Measurements from ENCODE around the gene TNFAIP2.

The TNFAIP2 gene

DNA sequence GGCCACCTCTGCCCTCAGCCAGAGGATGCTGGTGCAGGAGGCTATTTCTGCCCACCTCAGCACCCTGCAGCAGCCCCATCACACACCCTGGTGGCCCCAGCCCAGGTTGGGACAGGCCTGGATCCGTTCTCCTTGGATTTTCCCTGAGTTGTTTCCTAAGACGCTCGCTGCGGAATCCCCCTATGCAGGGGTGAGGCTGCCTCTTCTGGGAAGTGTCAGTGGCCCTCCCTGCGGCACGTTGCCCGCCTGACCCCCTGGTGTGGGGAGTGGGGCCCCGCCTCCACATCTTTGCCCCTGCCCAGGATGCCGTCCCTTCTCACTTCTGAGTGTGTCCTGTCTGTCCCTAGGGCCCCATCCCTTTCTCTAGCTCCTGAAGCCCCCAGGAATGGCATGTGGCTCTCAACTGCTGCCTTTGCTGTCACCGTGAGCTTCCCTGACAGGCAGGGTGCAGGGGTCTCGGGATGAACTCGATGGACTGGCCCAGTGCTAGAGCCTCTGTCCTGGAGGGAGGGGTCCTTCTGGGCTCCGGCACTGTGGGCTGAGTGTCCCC, 29.3 kb upstream of the TNFAIP2 start:
- no peak overlapping the region for H3K9ac ChIP-seq (ENCODE audit: low read length)

DNA sequence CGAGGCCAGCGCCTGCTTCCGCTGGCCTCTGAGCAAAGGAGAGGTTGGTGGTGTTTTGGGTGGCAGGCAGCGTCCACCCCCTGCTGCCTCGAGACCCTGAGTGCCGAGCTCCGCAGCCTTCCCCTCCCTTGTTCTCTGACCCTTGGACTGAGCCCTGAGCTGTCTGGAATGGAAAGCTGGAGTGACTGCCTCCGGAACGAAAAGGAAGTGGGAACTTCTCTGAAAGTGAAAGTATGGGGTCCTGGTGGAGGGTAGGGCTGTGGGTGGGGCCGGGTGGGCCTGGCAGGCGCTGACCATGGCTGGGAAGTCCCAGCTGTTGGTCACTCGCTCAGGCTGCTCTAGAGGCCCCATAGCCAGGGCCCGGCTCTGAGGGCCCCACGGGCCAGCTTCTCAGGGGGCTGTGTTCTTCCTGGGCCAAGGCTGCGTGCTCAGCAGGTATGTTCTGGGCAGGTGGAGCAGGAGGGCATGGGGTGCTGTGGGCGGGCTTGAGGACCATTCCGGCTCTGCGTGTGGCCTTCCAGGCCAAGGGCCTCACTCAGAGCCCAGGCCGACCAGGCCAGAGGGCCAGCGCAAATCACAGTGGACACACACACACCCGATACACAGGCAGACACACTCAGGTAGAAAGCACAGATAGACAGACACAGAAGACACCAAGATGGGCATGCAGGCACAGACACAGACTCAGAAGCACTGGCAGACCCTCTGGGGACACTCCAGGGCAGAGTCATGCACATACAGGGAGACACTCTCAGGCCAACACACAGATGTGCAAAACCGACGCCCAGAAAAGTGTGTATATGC, 28.7 kb upstream of the TNFAIP2 start, which contains the start of gene EXOC3L4:
Gene EXOC3L4, plus strand, starts transcription at position 320 of the 804 bp plus-strand sequence. CDS start 5,495 bp downstream, outside the sequence.
- Histone ChIP-seq H3K4me3 (ENCODE audit: insufficient read depth, low read length, poor library complexity, severe bottlenecking) (no peak within 1 kb of the TSS), H3F3A (ENCODE audit: insufficient read depth) (no peaks in the 10 kb centered on the region), H3K79me2 (ENCODE audit: insufficient read depth, low read length) (no peaks in the 10 kb centered on the region), H4K20me1 (ENCODE audit: low read depth, low read length) (no peaks in the 10 kb centered on the region), H3K27me3 (ENCODE audit: low read length) (no peaks in the 10 kb centered on the region), H2AFZ (ENCODE audit: low read depth, low read length, severe bottlenecking) (no peak within 1 kb of the TSS), H3K9ac (ENCODE audit: low read length) (no peak within 1 kb of the TSS), H3K4me2 (ENCODE audit: low read depth, low read length, poor library complexity, severe bottlenecking) (no peak within 1 kb of the TSS), H3K9me2 (replicated peaks; ENCODE audit: insufficient read depth, low read length) (no peaks in the 10 kb centered on the region), H3K9me3 (ENCODE audit: insufficient read depth, low read length) (no peaks in the 10 kb centered on the region), H3K27ac (ENCODE audit: low read depth, low read length) (no peak within 1 kb of the TSS), H3K36me3 (ENCODE audit: low read length) (no peaks in the 10 kb centered on the region)
- TF ChIP-seq, protein P1, sequence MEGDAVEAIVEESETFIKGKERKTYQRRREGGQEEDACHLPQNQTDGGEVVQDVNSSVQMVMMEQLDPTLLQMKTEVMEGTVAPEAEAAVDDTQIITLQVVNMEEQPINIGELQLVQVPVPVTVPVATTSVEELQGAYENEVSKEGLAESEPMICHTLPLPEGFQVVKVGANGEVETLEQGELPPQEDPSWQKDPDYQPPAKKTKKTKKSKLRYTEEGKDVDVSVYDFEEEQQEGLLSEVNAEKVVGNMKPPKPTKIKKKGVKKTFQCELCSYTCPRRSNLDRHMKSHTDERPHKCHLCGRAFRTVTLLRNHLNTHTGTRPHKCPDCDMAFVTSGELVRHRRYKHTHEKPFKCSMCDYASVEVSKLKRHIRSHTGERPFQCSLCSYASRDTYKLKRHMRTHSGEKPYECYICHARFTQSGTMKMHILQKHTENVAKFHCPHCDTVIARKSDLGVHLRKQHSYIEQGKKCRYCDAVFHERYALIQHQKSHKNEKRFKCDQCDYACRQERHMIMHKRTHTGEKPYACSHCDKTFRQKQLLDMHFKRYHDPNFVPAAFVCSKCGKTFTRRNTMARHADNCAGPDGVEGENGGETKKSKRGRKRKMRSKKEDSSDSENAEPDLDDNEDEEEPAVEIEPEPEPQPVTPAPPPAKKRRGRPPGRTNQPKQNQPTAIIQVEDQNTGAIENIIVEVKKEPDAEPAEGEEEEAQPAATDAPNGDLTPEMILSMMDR (IDR thresholded peaks at IDR 0.05; ENCODE audit: insufficient read depth, low read length, poor library complexity, severe bottlenecking): no peak
- TF ChIP-seq EZH2phosphoT487 (conservative IDR thresholded peaks at IDR 0.05; ENCODE audit: low read length): no peak

More for the DNA sequence above, 29.3 kb upstream of the TNFAIP2 start:
- Histone ChIP-seq H3K9me2 (replicated peaks; ENCODE audit: insufficient read depth, low read length) (no peaks in the 10 kb centered on the region), H3K4me3 (ENCODE audit: insufficient read depth, low read length, poor library complexity, severe bottlenecking) (no peak overlapping the region), H3F3A (ENCODE audit: insufficient read depth) (no peaks in the 10 kb centered on the region), H3K36me3 (ENCODE audit: low read length) (no peaks in the 10 kb centered on the region), H3K27me3 (ENCODE audit: low read length) (no peaks in the 10 kb centered on the region), H4K20me1 (ENCODE audit: low read depth, low read length) (no peaks in the 10 kb centered on the region), H3K9me3 (ENCODE audit: insufficient read depth, low read length) (no peaks in the 10 kb centered on the region), H2AFZ (ENCODE audit: low read depth, low read length, severe bottlenecking) (no peak overlapping the region), H3K27ac (ENCODE audit: low read depth, low read length) (no peak overlapping the region), H3K4me2 (ENCODE audit: low read depth, low read length, poor library complexity, severe bottlenecking) (no peak overlapping the region), H3K79me2 (ENCODE audit: insufficient read depth, low read length) (no peaks in the 10 kb centered on the region)
- no peak for TF ChIP-seq EZH2phosphoT487 (conservative IDR thresholded peaks at IDR 0.05; ENCODE audit: low read length)
- TF ChIP-seq, protein P1 (IDR thresholded peaks at IDR 0.05; ENCODE audit: insufficient read depth, low read length, poor library complexity, severe bottlenecking): no peak

DNA sequence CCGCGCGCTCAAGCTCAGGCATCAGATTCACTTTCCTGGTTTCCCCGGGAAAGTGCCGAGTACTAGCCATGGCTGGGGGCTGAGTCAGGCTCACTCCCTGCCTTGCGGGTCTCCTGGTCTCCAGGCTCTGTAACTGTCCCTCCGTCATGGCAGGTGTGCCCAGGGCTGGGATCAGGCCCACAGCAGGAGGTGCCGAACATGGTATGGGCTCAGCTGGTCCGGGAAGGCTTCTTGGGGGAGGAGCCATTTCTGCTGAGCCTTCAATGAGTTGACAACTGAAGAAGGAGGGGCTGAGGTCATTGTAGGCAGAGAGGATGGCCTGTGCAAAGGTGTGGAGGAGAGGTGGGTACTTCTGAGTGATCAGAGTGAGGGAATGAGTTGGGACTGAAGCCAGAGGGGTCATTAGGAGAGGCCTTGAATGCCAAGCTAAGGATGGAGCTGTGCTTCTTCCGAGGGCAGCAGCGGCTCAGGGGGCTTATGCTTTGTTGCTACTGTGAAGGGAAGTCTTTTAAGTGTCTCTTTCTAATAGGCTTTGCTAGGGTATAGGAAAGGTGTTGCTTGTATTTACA, 28.0 kb upstream of the TNFAIP2 start:
- Histone ChIP-seq H3K4me2 (ENCODE audit: low read depth, low read length, poor library complexity, severe bottlenecking) (no peak overlapping the region), H3K9me3 (ENCODE audit: insufficient read depth, low read length) (no peaks in the 10 kb centered on the region), H3K4me3 (ENCODE audit: insufficient read depth, low read length, poor library complexity, severe bottlenecking) (no peak overlapping the region), H3K27ac (ENCODE audit: low read depth, low read length) (no peak overlapping the region), H3K27me3 (ENCODE audit: low read length) (no peaks in the 10 kb centered on the region), H3K9me2 (replicated peaks; ENCODE audit: insufficient read depth, low read length) (no peaks in the 10 kb centered on the region), H3K79me2 (ENCODE audit: insufficient read depth, low read length) (no peaks in the 10 kb centered on the region), H2AFZ (ENCODE audit: low read depth, low read length, severe bottlenecking) (no peak overlapping the region), H3K36me3 (ENCODE audit: low read length) (no peaks in the 10 kb centered on the region), H4K20me1 (ENCODE audit: low read depth, low read length) (no peaks in the 10 kb centered on the region), H3K9ac (ENCODE audit: low read length) (no peak overlapping the region), H3F3A (ENCODE audit: insufficient read depth) (no peaks in the 10 kb centered on the region)
- TF ChIP-seq, protein P1 (IDR thresholded peaks at IDR 0.05; ENCODE audit: insufficient read depth, low read length, poor library complexity, severe bottlenecking): no peak
- TF ChIP-seq EZH2phosphoT487 (conservative IDR thresholded peaks at IDR 0.05; ENCODE audit: low read length): no peak

Measured in SU-DHL-6 (cell line).